ENCODE results near the gene CTNNA3.

DNA sequence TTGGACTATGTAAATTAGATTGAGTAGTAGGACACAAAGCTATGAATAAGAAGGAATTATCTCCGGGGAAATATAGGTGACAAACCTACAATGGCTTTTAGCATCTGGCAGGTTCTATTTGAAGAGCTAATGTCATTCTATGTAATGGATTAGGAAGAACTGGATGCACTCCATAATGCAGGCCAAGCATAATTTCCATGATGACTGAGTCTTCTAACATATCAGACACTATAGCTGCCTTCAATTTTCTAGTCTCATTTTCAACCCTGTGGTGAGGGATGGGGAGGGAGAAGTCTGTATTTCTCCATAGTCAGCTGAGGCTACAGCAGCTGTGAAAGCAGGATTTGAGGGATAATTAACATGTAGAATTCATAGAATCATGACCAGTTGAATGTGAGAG, 1160.6 kb downstream of the CTNNA3 start:
- TF ChIP-seq POLR2A (IDR thresholded peaks at IDR 0.05) (no peak), EP300 (IDR thresholded peaks at IDR 0.05) (no peak)
- TF ChIP-seq, protein P1, sequence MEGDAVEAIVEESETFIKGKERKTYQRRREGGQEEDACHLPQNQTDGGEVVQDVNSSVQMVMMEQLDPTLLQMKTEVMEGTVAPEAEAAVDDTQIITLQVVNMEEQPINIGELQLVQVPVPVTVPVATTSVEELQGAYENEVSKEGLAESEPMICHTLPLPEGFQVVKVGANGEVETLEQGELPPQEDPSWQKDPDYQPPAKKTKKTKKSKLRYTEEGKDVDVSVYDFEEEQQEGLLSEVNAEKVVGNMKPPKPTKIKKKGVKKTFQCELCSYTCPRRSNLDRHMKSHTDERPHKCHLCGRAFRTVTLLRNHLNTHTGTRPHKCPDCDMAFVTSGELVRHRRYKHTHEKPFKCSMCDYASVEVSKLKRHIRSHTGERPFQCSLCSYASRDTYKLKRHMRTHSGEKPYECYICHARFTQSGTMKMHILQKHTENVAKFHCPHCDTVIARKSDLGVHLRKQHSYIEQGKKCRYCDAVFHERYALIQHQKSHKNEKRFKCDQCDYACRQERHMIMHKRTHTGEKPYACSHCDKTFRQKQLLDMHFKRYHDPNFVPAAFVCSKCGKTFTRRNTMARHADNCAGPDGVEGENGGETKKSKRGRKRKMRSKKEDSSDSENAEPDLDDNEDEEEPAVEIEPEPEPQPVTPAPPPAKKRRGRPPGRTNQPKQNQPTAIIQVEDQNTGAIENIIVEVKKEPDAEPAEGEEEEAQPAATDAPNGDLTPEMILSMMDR (IDR thresholded peaks at IDR 0.05), result no peak
